HCT116 (cell line): Measurements from ENCODE around the gene CNKSR3. TPM values are rescaled to one million over a fixed set of nuclear protein-coding genes. Genes with fewer than 3 reads are reported as not detected.

ENCODE experiments used
- ATAC-seq: fragments of 200-7000 bp; cut with Tn5 transposase; 2 replicates; pipeline ENCODE4 v1.9.1; 2020; ENCODE audit warnings: mild to moderate bottlenecking, moderate library complexity
- BruUV-seq: library from RNA; stranded (reverse); fragments of 400-500 nt; replicated peaks from 2 replicates; lab custom pipeline; 2021; lab: Mats Ljungman, UMichigan
- CTCF ChIA-PET: fragments of 300-600 bp; sonication (Branson Sonifier 250); formaldehyde crosslinking; loops from one replicate; lab custom pipeline; 2021; ENCODE audit warnings: antibody characterized with exemption; lab: Charles Lee
- POLR2A ChIA-PET: fragments of 300-600, 350-600 bp; sonication (Branson Sonifier 250); formaldehyde crosslinking; loops from one replicate; lab custom pipeline; 2021; ENCODE audit warnings: antibody characterized with exemption; lab: Charles Lee
- RAD21 ChIA-PET, 2 experiments: fragments of 300-600 bp; sonication (Branson Sonifier 250); formaldehyde crosslinking; loops; one replicate each; lab custom pipeline; 2023; ENCODE audit warnings: low total read pairs in 2 of 2; ENCODE audit not compliant: uncharacterized antibody in 2 of 2, unreplicated experiment in 2 of 2, low non-redundant PET in 1 of 2; lab: Charles Lee
- DNase-seq: peaks from one replicate; pipeline ENCODE4 v3.0.0-alpha.2; 2010; ENCODE audit warnings: low read depth, low spot score
- H2AFZ ChIP-seq: fragments of 200-600 bp; shearing (Covaris generic), sonication (generic); 2 replicates; pipeline ENCODE4 v1.6.1; 2017; ENCODE audit warnings: low read depth, mixed run types, mixed read lengths, antibody characterized with exemption, low read length; ENCODE audit not compliant: poor library complexity, severe bottlenecking
- H3K27ac ChIP-seq: 2 replicates; pipeline ENCODE4 v1.5.1; 2012; ENCODE audit warnings: low read depth, low read length
- H3K27me3 ChIP-seq: fragments of 200-600 bp; sonication (generic); 2 replicates; pipeline ENCODE4 v1.6.1; 2016; ENCODE audit warnings: mixed run types, low read length, mixed read lengths; ENCODE audit not compliant: insufficient read depth
- H3K36me3 ChIP-seq, 2 experiments: fragments of 200-500 bp in 1 of 2; fragments of 200-600 bp in 1 of 2; sonication (Bioruptor generic) in 1 of 2; sonication (generic) in 1 of 2; 2 replicates each; pipeline versions ENCODE4 v1.5.1 to v1.6.1; 2014 to 2016; ENCODE audit warnings: low read length in 2 of 2, inconsistent platforms in 1 of 2, mixed read lengths in 1 of 2, mixed run types in 1 of 2; ENCODE audit not compliant: insufficient read depth in 2 of 2, control insufficient read depth in 1 of 2
- H3K4me1 ChIP-seq, 2 experiments: fragments of 200-600 bp in 1 of 2; sonication (generic) in 1 of 2; 2 replicates each; pipeline versions ENCODE4 v1.5.1 to v1.6.1; 2012 to 2017; ENCODE audit warnings: low read length in 2 of 2, inconsistent platforms in 1 of 2, mild to moderate bottlenecking in 1 of 2, mixed read lengths in 1 of 2, mixed run types in 1 of 2, moderate library complexity in 1 of 2; ENCODE audit not compliant: insufficient read depth in 2 of 2, control insufficient read depth in 1 of 2
- H3K4me2 ChIP-seq: fragments of 200-600 bp; sonication (generic); 2 replicates; pipeline ENCODE4 v1.6.1; 2017; ENCODE audit warnings: mixed run types, low read length, mixed read lengths
- H3K4me3 ChIP-seq, 2 experiments: fragments of 200-600 bp in 1 of 2; sonication (generic) in 1 of 2; replicated peaks in 1 of 2; 2 replicates each; pipeline ENCODE4 v1.5.1; 2011 to 2016; ENCODE audit warnings: low read length in 2 of 2, control low read depth in 1 of 2, low read depth in 1 of 2, mild to moderate bottlenecking in 1 of 2, mixed read lengths in 1 of 2, mixed run types in 1 of 2
- H3K79me2 ChIP-seq: fragments of 200-600 bp; sonication (generic); 2 replicates; pipeline ENCODE4 v1.6.1; 2017; ENCODE audit warnings: mild to moderate bottlenecking, mixed run types, low read length, moderate library complexity, mixed read lengths; ENCODE audit not compliant: insufficient read depth
- H3K9ac ChIP-seq: fragments of 200-600 bp; sonication (generic); 2 replicates; pipeline ENCODE4 v1.6.1; 2016; ENCODE audit warnings: low read length, mixed read lengths
- H3K9me2 ChIP-seq: fragments of 200-600 bp; sonication (generic), shearing (Covaris generic); 2 replicates; pipeline ENCODE4 v1.6.1; 2017; ENCODE audit warnings: mixed run types, mild to moderate bottlenecking, moderate library complexity; ENCODE audit not compliant: insufficient read depth
- H3K9me3 ChIP-seq, 2 experiments: fragments of 200-500 bp in 1 of 2; fragments of 200-600 bp in 1 of 2; sonication (Bioruptor generic) in 1 of 2; sonication (generic) in 1 of 2; 2 replicates each; pipeline ENCODE4 v1.6.1; 2014 to 2017; ENCODE audit warnings: low read length in 2 of 2, mixed read lengths in 2 of 2, inconsistent platforms in 1 of 2, low read depth in 1 of 2, mild to moderate bottlenecking in 1 of 2, mixed run types in 1 of 2, moderate library complexity in 1 of 2; ENCODE audit not compliant: control insufficient read depth in 1 of 2, insufficient read depth in 1 of 2
- H4K20me1 ChIP-seq: fragments of 200-600 bp; sonication (generic), shearing (Covaris generic); 2 replicates; pipeline ENCODE4 v1.6.1; 2017; ENCODE audit warnings: mixed run types, mild to moderate bottlenecking, moderate library complexity; ENCODE audit not compliant: insufficient read depth
- CEBPB ChIP-seq: IDR thresholded peaks from 2 replicates; pipeline ENCODE4 v1.6.1; 2012; ENCODE audit warnings: low read depth
- EZH2phosphoT487 ChIP-seq: fragments of 200-600 bp; IDR thresholded peaks from 2 replicates; pipeline ENCODE4 v1.6.1; 2018; ENCODE audit warnings: antibody characterized with exemption, borderline replicate concordance
- SIN3A ChIP-seq: IDR thresholded peaks from 2 replicates; pipeline ENCODE4 v1.6.1; 2012; ENCODE audit warnings: low read depth
- SP1 ChIP-seq: IDR thresholded peaks from 2 replicates; pipeline ENCODE4 v1.6.1; 2012; ENCODE audit warnings: low read depth
- TCF7L2 ChIP-seq: IDR thresholded peaks from 2 replicates; pipeline ENCODE4 v1.7.0; 2011; ENCODE audit warnings: borderline replicate concordance, inconsistent platforms; ENCODE audit not compliant: insufficient read depth, insufficient read length; ENCODE audit errors: extremely low read depth
- intact Hi-C: fragments of 100-400 bp; cut with micrococcal nuclease; formaldehyde crosslinking; loops from 2 replicates; pipeline ENCODE4 v1.10.0; 2022
- total RNA-seq: library from RNA; stranded (reverse); gene quantifications from one replicate; pipeline ENCODE4 v1.2.1, GENCODE V29; 2021; ENCODE audit not compliant: unreplicated experiment
- TF ChIP-seq, protein P1 (sequence below): IDR thresholded peaks from 2 replicates; pipeline ENCODE4 v1.6.1; 2012
- TF ChIP-seq, protein P2 (sequence below): IDR thresholded peaks from 2 replicates; pipeline ENCODE4 v1.6.1; 2012; ENCODE audit warnings: low read depth

The CNKSR3 gene
- total RNA-seq, 1 experiment from 2014 or later: 15.4 TPM

DNA sequence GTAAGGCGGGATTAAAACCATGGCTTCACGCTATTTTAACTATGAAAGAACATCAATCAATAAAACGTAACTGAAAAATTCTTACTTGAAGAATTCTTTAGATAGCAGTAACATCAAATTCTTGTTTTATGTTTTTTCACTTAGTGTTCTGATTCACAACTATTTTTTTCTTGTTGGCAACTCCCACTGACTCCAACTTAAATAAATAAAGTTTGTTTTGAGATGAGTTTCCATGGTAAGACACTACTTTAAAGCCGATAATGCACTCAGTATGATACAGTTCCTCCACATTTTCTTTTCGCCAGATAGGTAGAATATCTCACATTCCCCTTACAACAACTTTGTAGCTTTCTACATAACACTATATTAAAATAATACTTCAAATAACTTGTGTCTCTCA lies 33.1 kb upstream of the CNKSR3 start:
- RAD21 ChIA-PET: no interaction called here
- POLR2A ChIA-PET: no interaction called here
- Histone ChIP-seq H3K79me2 (no peaks in the 10 kb centered on the region), H3K4me2 (no peak overlapping the region)
- TF ChIP-seq SP1: no peak
- TF ChIP-seq, protein P1, sequence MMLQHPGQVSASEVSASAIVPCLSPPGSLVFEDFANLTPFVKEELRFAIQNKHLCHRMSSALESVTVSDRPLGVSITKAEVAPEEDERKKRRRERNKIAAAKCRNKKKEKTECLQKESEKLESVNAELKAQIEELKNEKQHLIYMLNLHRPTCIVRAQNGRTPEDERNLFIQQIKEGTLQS: no peak
- no peak for TF ChIP-seq EZH2phosphoT487
- TF ChIP-seq TCF7L2: no peak
- no peak for TF ChIP-seq SIN3A
- TF ChIP-seq CEBPB: no peak
- TF ChIP-seq, protein P2, sequence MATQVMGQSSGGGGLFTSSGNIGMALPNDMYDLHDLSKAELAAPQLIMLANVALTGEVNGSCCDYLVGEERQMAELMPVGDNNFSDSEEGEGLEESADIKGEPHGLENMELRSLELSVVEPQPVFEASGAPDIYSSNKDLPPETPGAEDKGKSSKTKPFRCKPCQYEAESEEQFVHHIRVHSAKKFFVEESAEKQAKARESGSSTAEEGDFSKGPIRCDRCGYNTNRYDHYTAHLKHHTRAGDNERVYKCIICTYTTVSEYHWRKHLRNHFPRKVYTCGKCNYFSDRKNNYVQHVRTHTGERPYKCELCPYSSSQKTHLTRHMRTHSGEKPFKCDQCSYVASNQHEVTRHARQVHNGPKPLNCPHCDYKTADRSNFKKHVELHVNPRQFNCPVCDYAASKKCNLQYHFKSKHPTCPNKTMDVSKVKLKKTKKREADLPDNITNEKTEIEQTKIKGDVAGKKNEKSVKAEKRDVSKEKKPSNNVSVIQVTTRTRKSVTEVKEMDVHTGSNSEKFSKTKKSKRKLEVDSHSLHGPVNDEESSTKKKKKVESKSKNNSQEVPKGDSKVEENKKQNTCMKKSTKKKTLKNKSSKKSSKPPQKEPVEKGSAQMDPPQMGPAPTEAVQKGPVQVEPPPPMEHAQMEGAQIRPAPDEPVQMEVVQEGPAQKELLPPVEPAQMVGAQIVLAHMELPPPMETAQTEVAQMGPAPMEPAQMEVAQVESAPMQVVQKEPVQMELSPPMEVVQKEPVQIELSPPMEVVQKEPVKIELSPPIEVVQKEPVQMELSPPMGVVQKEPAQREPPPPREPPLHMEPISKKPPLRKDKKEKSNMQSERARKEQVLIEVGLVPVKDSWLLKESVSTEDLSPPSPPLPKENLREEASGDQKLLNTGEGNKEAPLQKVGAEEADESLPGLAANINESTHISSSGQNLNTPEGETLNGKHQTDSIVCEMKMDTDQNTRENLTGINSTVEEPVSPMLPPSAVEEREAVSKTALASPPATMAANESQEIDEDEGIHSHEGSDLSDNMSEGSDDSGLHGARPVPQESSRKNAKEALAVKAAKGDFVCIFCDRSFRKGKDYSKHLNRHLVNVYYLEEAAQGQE: no peak
- TF ChIP-seq, all 23 proteins: peak for 0
- Histone ChIP-seq H3K9ac (no peak overlapping the region), H2AFZ (no peak overlapping the region), H3K9me3 (no peaks in the 10 kb centered on the region), H4K20me1 (no peaks in the 10 kb centered on the region), H3K27ac (no peak overlapping the region), H3K9me2 (no peaks in the 10 kb centered on the region), H3K4me3 (no peak overlapping the region), H3K36me3 (no peaks in the 10 kb centered on the region), H3K27me3 (no peaks in the 10 kb centered on the region), H3K4me1 (peaks cover 4 to 9% of the 10 kb centered on the region in 2 experiments)
- ATAC-seq: no peak
- intact Hi-C loops: no loop called here
- CTCF ChIA-PET: no interaction called here
- no TSS peak for BruUV-seq
- DNase-seq: no peak
